Measurements from ENCODE around the gene PKP4.

DNA sequence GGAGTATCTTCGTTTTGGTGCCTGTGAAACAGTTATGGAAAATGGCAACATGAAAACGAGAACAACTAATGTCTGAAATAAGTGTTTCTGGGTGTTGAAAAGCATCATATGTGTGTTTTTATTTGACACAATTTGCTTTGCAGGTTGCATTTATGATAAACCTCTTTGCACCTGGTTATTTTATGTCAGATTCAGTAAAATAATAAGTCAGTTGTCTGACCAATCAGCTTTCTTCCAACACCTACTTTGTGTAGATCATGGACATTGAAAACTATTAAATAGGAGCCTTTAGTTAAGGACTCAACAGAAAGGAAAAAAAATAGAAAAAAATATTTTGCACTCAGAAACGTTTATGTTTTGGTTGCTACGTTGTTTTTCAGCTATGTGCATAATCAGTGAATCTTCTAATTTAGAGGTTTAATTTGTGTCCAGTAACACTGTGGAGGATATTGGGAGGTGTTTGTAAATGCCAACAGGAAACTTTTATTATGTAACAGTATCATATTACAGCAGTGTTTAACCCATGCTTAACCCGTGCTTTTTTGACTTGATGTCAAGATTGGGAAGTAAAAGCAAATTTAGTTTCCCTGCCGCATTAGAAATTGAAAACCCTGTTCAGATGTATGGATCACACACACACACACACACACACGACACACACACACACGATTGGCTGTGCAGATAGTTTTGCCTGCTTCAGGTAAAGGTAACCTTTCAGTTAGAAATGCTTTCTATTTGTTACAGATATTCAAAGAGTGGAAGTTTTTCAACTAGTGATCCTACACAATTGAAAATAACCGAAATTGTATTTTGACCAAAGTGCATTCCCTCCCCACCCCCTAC, 2.6 kb downstream of the PKP4 start:
- TF ChIP-seq CTCF (conservative IDR thresholded peaks at IDR 0.05; ENCODE audit: low read depth, low read length) (no peak), EZH2 (IDR thresholded peaks at IDR 0.05; ENCODE audit: low read length, unreplicated experiment) (no peak), EZH2phosphoT487 (IDR thresholded peaks at IDR 0.05; ENCODE audit: borderline replicate concordance, low read length) (no peak)
